Measurements from ENCODE around the gene CFB.

- TF ChIP-seq POLR2A (IDR thresholded peaks at IDR 0.05) (no peak), CTCF (IDR thresholded peaks at IDR 0.05) (no peak), EP300 (IDR thresholded peaks at IDR 0.05) (no peak)
These were observed 24.1 kb downstream of the CFB start for GRCh38 chr6:31969712-31970603.
